WTC11 (cell line): ENCODE data around the gene MYO9A.
"Not testable (repeated sequence)": the region's sequence is repeated elsewhere in the genome, so short reads cannot be mapped to it uniquely, and the experiment has no call there.

Source experiments
- ATF2 ChIP-seq: sonication (generic); formaldehyde crosslinking; IDR thresholded peaks from 2 replicates; pipeline ENCODE4 v1.8.1; 2022; ENCODE audit warnings: low read depth, missing genetic modification reagents, borderline replicate concordance
- FOXP1 ChIP-seq: sonication (generic); formaldehyde crosslinking; IDR thresholded peaks from 2 replicates; pipeline ENCODE4 v1.8.0; 2022; ENCODE audit warnings: missing genetic modification reagents, mild to moderate bottlenecking, moderate library complexity, borderline replicate concordance
- NR3C1 ChIP-seq: sonication (generic); formaldehyde crosslinking; conservative IDR thresholded peaks from 2 replicates; pipeline ENCODE4 v1.8.1; 2023; ENCODE audit warnings: low read depth, mild to moderate bottlenecking, missing genetic modification reagents
- PREB ChIP-seq: sonication (generic); formaldehyde crosslinking; IDR thresholded peaks from 2 replicates; pipeline ENCODE4 v1.8.1; 2022; ENCODE audit warnings: mild to moderate bottlenecking, missing genetic modification reagents, moderate library complexity, borderline replicate concordance
- SP1 ChIP-seq: sonication (generic); formaldehyde crosslinking; conservative IDR thresholded peaks from 2 replicates; pipeline ENCODE4 v1.8.1; 2022; ENCODE audit warnings: missing genetic modification reagents
- TCF7 ChIP-seq: sonication (generic); formaldehyde crosslinking; IDR thresholded peaks from 2 replicates; pipeline ENCODE4 v1.8.0; 2022; ENCODE audit warnings: mild to moderate bottlenecking, low read depth, missing genetic modification reagents, moderate library complexity
- ZNF138 ChIP-seq: sonication (generic); formaldehyde crosslinking; conservative IDR thresholded peaks from 2 replicates; pipeline ENCODE4 v1.8.1; 2022; ENCODE audit warnings: mild to moderate bottlenecking, moderate library complexity, missing genetic modification reagents
- TF ChIP-seq, protein P1 (sequence below): fragments of 200-600 bp; IDR thresholded peaks from 2 replicates; pipeline ENCODE4 v1.8.0; 2022; ENCODE audit warnings: antibody characterized with exemption
- TF ChIP-seq, protein P2 (sequence below): sonication (generic); formaldehyde crosslinking; IDR thresholded peaks from 2 replicates; pipeline ENCODE4 v1.8.1; 2023; ENCODE audit warnings: mild to moderate bottlenecking, missing genetic modification reagents

DNA sequence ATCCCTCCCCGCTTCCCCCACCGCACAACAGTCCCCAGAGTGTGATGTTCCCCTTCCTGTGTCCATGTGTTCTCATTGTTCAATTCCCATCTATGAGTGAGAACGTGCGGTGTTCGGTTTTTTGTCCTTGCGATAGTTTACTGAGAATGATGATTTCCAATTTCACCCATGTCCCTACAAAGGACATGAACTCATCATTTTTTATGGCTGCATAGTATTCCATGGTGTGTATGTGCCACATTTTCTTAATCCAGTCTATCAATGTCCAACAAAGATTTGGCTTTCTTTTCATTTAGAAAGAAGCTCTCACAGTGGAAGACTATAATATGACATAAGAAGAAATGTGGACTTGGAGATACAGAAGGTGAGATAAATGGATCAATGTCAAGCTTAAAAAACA lies 119.2 kb downstream of the MYO9A start:
- not testable (repeated sequence) for TF ChIP-seq TCF7 (CRISPR knock-in tag); NR3C1 (CRISPR knock-in tag); ATF2 (CRISPR knock-in tag); ZNF138 (CRISPR knock-in tag); SP1; PREB; FOXP1
- TF ChIP-seq, protein P1, sequence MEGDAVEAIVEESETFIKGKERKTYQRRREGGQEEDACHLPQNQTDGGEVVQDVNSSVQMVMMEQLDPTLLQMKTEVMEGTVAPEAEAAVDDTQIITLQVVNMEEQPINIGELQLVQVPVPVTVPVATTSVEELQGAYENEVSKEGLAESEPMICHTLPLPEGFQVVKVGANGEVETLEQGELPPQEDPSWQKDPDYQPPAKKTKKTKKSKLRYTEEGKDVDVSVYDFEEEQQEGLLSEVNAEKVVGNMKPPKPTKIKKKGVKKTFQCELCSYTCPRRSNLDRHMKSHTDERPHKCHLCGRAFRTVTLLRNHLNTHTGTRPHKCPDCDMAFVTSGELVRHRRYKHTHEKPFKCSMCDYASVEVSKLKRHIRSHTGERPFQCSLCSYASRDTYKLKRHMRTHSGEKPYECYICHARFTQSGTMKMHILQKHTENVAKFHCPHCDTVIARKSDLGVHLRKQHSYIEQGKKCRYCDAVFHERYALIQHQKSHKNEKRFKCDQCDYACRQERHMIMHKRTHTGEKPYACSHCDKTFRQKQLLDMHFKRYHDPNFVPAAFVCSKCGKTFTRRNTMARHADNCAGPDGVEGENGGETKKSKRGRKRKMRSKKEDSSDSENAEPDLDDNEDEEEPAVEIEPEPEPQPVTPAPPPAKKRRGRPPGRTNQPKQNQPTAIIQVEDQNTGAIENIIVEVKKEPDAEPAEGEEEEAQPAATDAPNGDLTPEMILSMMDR: not testable (repeated sequence)
- TF ChIP-seq, protein P2, sequence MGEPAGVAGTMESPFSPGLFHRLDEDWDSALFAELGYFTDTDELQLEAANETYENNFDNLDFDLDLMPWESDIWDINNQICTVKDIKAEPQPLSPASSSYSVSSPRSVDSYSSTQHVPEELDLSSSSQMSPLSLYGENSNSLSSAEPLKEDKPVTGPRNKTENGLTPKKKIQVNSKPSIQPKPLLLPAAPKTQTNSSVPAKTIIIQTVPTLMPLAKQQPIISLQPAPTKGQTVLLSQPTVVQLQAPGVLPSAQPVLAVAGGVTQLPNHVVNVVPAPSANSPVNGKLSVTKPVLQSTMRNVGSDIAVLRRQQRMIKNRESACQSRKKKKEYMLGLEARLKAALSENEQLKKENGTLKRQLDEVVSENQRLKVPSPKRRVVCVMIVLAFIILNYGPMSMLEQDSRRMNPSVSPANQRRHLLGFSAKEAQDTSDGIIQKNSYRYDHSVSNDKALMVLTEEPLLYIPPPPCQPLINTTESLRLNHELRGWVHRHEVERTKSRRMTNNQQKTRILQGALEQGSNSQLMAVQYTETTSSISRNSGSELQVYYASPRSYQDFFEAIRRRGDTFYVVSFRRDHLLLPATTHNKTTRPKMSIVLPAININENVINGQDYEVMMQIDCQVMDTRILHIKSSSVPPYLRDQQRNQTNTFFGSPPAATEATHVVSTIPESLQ (CRISPR knock-in tag): not testable (repeated sequence)
